Tongue (tissue), 2 donors: ENCODE measurements around the gene NCBP1. TPM values are rescaled to one million over a fixed set of nuclear protein-coding genes. Genes with fewer than 3 reads are reported as not detected.
"Not testable (repeated sequence)": the region's sequence is repeated elsewhere in the genome, so short reads cannot be mapped to it uniquely, and the experiment has no call there.

Experiments
- DNase-seq: peaks from one replicate; pipeline ENCODE4 v3.0.0-alpha.2; 2015
- total RNA-seq: library from RNA; depleted of rRNA; stranded (reverse); fragments of >200 nt; gene quantifications from one replicate; pipeline ENCODE4 v1.2.3, GENCODE V29; 2014

The NCBP1 gene
- total RNA-seq, 1 donor from 2014 or later: 50.6 TPM

- no peak for DNase-seq
Observed at GRCh38 chr9:97675655-97676054, 42.0 kb downstream of the NCBP1 start.

- no peak for DNase-seq
Observed at GRCh38 chr9:97682242-97682641, 48.6 kb downstream of the NCBP1 start.

- DNase-seq: no peak
Observed at GRCh38 chr9:97688654-97689053, 55.0 kb downstream of the NCBP1 start.

- DNase-seq: no peak
Observed at GRCh38 chr9:97689401-97690180, 56.0 kb downstream of the NCBP1 start.

GRCh38 chr9:97694769-97695168 is 61.1 kb downstream of the NCBP1 start:
- no peak for DNase-seq

GRCh38 chr9:97695390-97695789 is 61.8 kb downstream of the NCBP1 start:
- DNase-seq: no peak

- no peak for DNase-seq
Observed at GRCh38 chr9:97695995-97696802, 62.6 kb downstream of the NCBP1 start.

- peak; percentile 99 for DNase-seq
Observed at GRCh38 chr9:97696803-97697601, 63.4 kb downstream of the NCBP1 start, which contains the start of gene XPA. TSS of gene XPA (minus strand) at chr9:97697340. CDS start at chr9:97697292, 48 bp downstream.

GRCh38 chr9:97697837-97698236 is 64.2 kb downstream of the NCBP1 start:
- DNase-seq: peak; percentile 7

GRCh38 chr9:97698865-97699264 is 65.2 kb downstream of the NCBP1 start:
- no peak for DNase-seq

GRCh38 chr9:97699281-97699680 is 65.7 kb downstream of the NCBP1 start:
- DNase-seq: not testable (repeated sequence)

- DNase-seq: not testable (repeated sequence)
Observed at GRCh38 chr9:97699824-97700223, 66.2 kb downstream of the NCBP1 start.

- DNase-seq: peak; percentile 22
Observed at GRCh38 chr9:97703437-97704344, 70.1 kb downstream of the NCBP1 start.

GRCh38 chr9:97704345-97704677 is 70.7 kb downstream of the NCBP1 start:
- DNase-seq: peak; percentile 7

GRCh38 chr9:97704851-97705250 is 71.2 kb downstream of the NCBP1 start:
- DNase-seq: no peak

GRCh38 chr9:97705354-97705950 is 71.8 kb downstream of the NCBP1 start:
- DNase-seq: no peak

GRCh38 chr9:97706246-97706645 is 72.6 kb downstream of the NCBP1 start:
- no peak for DNase-seq

GRCh38 chr9:97710356-97711222 is 77.0 kb downstream of the NCBP1 start:
- peak; percentile 84 for DNase-seq

- peak; percentile 8 for DNase-seq
Observed at GRCh38 chr9:97711223-97711626, 77.6 kb downstream of the NCBP1 start.

GRCh38 chr9:97714435-97714834 is 80.8 kb downstream of the NCBP1 start:
- no peak for DNase-seq
